ENCODE data around the gene LRRIQ3. TPM values are rescaled to one million over a fixed set of nuclear protein-coding genes. Genes with fewer than 3 reads are reported as not detected.

The LRRIQ3 gene
- total RNA-seq, 1 experiment from 2014 or later = 0.26 TPM

DNA sequence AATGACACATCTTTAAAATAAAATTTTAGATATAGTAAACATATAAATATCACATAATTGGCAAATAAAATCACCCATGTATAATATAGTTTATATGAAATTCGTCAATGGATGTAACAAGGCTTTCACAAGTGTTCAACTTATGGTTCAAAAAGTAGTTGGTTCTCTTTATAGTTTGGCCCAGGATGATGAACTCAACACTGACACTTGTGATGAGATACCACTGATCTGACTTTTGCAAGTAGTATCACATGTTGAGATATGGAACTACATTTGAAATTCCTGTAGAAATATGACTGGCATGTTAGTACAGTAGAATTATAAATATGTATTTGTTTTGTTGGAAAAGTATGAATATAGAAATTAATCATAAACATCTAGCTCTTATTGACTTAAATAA is 39.1 kb upstream of the LRRIQ3 start:
- no peaks in the 10 kb centered on the region for H4K20me1 ChIP-seq (ENCODE audit: control insufficient read depth, insufficient read depth, insufficient read length)
- H4K91ac ChIP-seq (ENCODE audit: insufficient read length, low read depth, low read length) = no peak overlapping the region
- H2BK20ac ChIP-seq (ENCODE audit: low read depth, low read length, poor library complexity, severe bottlenecking) = no peak overlapping the region
- no peaks in the 10 kb centered on the region for H3K79me1 ChIP-seq (ENCODE audit: insufficient read depth, low read depth, low read length, poor library complexity, severe bottlenecking)
- H3K18ac ChIP-seq (ENCODE audit: insufficient read length, low read depth, low read length) = no peak overlapping the region
- H3K23ac ChIP-seq (ENCODE audit: insufficient read length, low read depth, low read length) = no peak overlapping the region
- H3K14ac ChIP-seq (ENCODE audit: insufficient read depth, low read length) = no peak overlapping the region
- no peak overlapping the region for H3K27ac ChIP-seq (ENCODE audit: insufficient read length, low read depth, low read length)
- no peak overlapping the region for H2BK12ac ChIP-seq (ENCODE audit: insufficient read length, low read depth, low read length)
- no peak overlapping the region for H3K56ac ChIP-seq (ENCODE audit: insufficient read length, low read depth, low read length)
- TF ChIP-seq, protein P1, sequence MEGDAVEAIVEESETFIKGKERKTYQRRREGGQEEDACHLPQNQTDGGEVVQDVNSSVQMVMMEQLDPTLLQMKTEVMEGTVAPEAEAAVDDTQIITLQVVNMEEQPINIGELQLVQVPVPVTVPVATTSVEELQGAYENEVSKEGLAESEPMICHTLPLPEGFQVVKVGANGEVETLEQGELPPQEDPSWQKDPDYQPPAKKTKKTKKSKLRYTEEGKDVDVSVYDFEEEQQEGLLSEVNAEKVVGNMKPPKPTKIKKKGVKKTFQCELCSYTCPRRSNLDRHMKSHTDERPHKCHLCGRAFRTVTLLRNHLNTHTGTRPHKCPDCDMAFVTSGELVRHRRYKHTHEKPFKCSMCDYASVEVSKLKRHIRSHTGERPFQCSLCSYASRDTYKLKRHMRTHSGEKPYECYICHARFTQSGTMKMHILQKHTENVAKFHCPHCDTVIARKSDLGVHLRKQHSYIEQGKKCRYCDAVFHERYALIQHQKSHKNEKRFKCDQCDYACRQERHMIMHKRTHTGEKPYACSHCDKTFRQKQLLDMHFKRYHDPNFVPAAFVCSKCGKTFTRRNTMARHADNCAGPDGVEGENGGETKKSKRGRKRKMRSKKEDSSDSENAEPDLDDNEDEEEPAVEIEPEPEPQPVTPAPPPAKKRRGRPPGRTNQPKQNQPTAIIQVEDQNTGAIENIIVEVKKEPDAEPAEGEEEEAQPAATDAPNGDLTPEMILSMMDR (conservative IDR thresholded peaks at IDR 0.05) = no peak
- no peak overlapping the region for H3K4ac ChIP-seq (ENCODE audit: low read depth, low read length)
- no peak overlapping the region for H3K27ac Mint-ChIP-seq
- no peak overlapping the region for H2BK15ac ChIP-seq (ENCODE audit: low read depth, low read length)
- no peak overlapping the region for H2AK5ac ChIP-seq (ENCODE audit: insufficient read length, low read length)
- H3K4me1 ChIP-seq (ENCODE audit: insufficient read depth, low read length) = no peaks in the 10 kb centered on the region
- H2BK5ac ChIP-seq (ENCODE audit: insufficient read length, low read length) = no peak overlapping the region
- H2BK120ac ChIP-seq (ENCODE audit: low read depth, low read length, poor library complexity, severe bottlenecking) = no peak overlapping the region
- H3K23me2 ChIP-seq (ENCODE audit: insufficient read length, low read depth, low read length, poor library complexity, severe bottlenecking) = no peaks in the 10 kb centered on the region
- H4K5ac ChIP-seq (ENCODE audit: insufficient read length, low read depth, low read length) = no peak overlapping the region
- no peak overlapping the region for H3K4me3 Mint-ChIP-seq
- no peaks in the 10 kb centered on the region for H3K9me3 Mint-ChIP-seq
- no peaks in the 10 kb centered on the region for H3K79me2 ChIP-seq (ENCODE audit: insufficient read depth, low read length)
- no peaks in the 10 kb centered on the region for H3K27me3 ChIP-seq (ENCODE audit: insufficient read depth, low read length)
- DNase-seq = no peak
- H3K9me3 ChIP-seq (ENCODE audit: control insufficient read depth, low read depth, low read length) = no peaks in the 10 kb centered on the region
- peaks cover 14% of the 10 kb centered on the region for H3K27me3 Mint-ChIP-seq (ENCODE audit: low read depth)
- H3T11ph ChIP-seq (ENCODE audit: low read length) = no peak overlapping the region
- H3K9ac ChIP-seq (ENCODE audit: extremely low read depth, insufficient read length, low read length) = no peak overlapping the region
- no CpG with 5 or more reads among the region's 1 CpG for WGBS (ENCODE audit: extremely low coverage, insufficient read length, low lambda C conversion rate)
- no peak overlapping the region for H4K8ac ChIP-seq (replicated peaks; ENCODE audit: insufficient read length, low read depth, low read length)
- H2AFZ ChIP-seq (ENCODE audit: low read length) = no peak overlapping the region
- H3K4me2 ChIP-seq (ENCODE audit: insufficient read depth, insufficient read length, low read length) = no peak overlapping the region
- no peaks in the 10 kb centered on the region for H3K36me3 Mint-ChIP-seq (ENCODE audit: insufficient read depth in 1 of 3, low read depth in 3 of 3)
- H3K4me1 Mint-ChIP-seq = no peaks in the 10 kb centered on the region

Data from H9 (cell line).